ENCODE measurements around the gene ANAPC16.
"Not testable (repeated sequence)": the region's sequence is repeated elsewhere in the genome, so short reads cannot be mapped to it uniquely, and the experiment has no call there.

The ANAPC16 gene

DNA sequence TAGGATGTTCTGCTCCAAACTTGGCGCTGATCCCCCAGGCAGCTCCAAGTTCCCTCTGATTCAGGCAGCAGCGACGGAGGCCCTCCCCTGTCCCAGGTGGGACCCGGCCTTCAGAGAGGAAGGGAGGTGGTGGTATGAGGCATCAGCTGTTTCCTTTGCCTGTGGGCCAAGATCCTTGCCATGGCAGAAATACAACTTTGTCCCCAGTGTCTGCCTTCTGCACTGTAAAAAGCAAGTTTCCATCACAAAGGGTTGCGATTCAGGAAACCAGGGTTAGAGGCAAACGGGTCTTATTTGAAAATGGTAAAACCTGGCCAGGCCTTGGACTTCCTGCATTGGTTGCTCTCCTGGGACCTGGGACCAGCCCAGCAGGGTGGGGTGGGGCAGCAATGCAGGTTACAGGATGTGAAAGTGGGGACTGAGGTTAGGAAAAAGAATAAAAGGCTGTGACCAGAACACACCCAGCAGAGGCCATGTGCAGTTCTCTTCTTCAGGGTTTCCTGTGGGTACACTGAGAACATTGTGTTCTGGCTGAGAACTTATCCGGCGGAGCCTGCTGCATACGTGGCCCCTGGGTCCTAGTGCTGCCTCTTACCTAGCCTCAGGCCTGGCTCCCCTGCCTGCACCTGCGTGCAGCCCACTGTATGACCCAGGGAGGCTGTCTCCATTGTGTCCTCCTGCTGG is 32.8 kb downstream of the ANAPC16 start:
- Histone ChIP-seq H3K4me2 (ENCODE audit: low read length) (peak overlapping the region; percentile 75), H3K27me3 (ENCODE audit: control insufficient read depth, insufficient read depth, low read length) (no peaks in the 10 kb centered on the region), H3K36me3 (ENCODE audit: insufficient read depth, low read length) (no peaks in the 10 kb centered on the region), H3K9ac (ENCODE audit: low read depth, low read length) (peak overlapping the region; percentile 84), H3K4me3 (ENCODE audit: low read length) (peak overlapping the region; percentile 49), H3K4me1 (ENCODE audit: control insufficient read depth, insufficient read depth, low read length) (peaks cover 69% of the 10 kb centered on the region), H3K9me3 (replicated peaks; ENCODE audit: low read length) (no peaks in the 10 kb centered on the region)

DNA sequence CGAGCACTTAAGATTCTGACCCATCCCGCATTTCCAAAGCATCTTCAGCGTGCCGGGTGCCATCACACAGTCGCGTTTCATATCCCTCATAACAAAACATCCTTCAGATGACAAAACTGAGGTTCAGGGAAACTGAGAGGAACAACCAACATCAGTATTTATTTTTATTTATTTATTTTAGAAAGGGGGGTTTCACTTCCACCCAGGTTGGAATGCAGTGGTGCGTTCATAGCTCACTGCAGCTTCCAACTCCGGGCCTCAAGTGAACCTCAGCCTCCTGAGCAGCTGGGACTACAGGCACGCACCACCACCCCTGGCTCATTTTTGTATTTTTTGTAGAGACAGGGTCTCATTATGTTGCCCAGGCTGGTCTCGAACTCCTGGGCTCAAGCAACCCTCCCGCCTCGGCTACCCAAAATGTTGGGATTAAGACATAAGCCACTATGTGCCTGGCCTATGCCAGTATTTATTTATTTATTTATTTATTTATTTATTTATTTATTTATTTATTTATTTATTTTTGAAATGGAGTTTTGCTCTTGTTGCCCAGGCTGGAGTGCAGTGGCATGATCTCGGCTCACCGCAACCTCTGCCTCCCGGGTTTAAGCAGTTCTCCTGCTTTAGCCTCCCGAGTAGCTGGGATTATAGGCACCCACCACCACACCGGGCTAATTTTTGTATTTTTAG is 33.5 kb downstream of the ANAPC16 start:
- H3K4me3 ChIP-seq (ENCODE audit: low read length); H3K9me3 ChIP-seq (replicated peaks; ENCODE audit: low read length); H3K27me3 ChIP-seq (ENCODE audit: control insufficient read depth, insufficient read depth, low read length); H3K36me3 ChIP-seq (ENCODE audit: insufficient read depth, low read length): not testable (repeated sequence)
- Histone ChIP-seq H3K4me1 (ENCODE audit: control insufficient read depth, insufficient read depth, low read length) (peaks cover 68% of the 10 kb centered on the region), H3K9ac (ENCODE audit: low read depth, low read length) (peak overlapping the region; percentile 84), H3K4me2 (ENCODE audit: low read length) (peak overlapping the region; percentile 75)

DNA sequence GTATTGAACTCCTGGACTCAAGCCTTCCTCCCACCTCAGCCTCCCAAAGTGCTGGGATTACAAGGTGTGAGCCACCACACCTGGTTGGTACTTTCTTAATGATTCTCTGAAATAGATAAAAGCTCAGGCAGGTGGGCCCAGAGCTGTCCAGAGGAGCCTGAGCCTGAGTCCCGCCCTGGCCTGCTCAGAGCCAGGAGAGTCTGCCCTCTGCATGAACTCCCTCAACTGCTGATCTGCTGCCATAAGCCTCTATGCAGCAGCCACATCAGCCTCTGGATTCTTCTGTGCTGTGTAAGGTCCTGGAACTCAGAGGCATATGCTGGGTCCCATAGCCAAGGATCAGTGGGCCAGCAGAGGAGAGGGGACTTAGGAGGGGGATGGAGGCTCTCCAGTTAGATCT is 34.9 kb downstream of the ANAPC16 start:
- Histone ChIP-seq H3K9ac (ENCODE audit: low read depth, low read length) (peak overlapping the region; percentile 27), H3K4me2 (ENCODE audit: low read length) (no peak overlapping the region), H3K27me3 (ENCODE audit: control insufficient read depth, insufficient read depth, low read length) (no peaks in the 10 kb centered on the region), H3K4me1 (ENCODE audit: control insufficient read depth, insufficient read depth, low read length) (peaks cover 70% of the 10 kb centered on the region), H3K9me3 (replicated peaks; ENCODE audit: low read length) (no peaks in the 10 kb centered on the region), H3K4me3 (ENCODE audit: low read length) (no peak overlapping the region), H3K36me3 (ENCODE audit: insufficient read depth, low read length) (no peaks in the 10 kb centered on the region)

DNA sequence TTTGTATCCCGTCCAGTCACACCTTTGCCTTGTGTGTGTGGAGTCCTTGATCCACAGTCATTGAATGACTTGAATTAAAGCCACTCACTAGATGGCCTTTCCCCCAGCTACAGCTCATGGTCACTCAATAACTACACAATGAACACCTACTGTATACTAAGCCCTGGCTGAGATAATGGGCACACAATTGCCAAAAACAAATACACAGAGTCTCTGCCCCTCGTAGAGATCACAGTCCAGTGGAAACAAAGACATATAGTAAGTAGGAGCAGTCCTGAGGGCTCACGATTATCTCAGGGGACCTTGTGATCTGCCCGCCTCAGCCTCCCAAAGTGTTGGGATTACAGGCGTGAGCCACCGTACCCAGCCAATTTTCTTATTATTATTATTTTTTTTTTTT is 35.8 kb downstream of the ANAPC16 start:
- H3K36me3 ChIP-seq (ENCODE audit: insufficient read depth, low read length), result no peaks in the 10 kb centered on the region

DNA sequence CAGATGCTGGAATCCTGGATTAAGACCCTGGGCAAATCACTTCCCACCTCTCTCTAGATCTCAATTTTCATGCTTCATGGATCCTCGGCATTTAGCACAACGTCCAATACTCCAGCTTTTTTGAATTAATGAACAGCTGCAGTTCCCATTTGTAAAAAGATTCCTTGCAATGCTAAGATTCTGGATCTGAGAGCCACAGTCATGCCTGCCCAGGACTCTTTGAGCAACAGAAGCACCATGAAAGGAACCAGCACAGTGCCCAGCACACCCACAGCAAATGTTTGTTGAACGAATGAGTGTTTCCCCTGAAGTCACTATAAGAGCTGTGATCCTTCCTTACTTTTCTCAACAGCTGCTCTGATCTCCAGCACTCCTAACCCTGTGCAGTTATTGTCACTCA is 37.2 kb downstream of the ANAPC16 start:
- H3K4me2 ChIP-seq (ENCODE audit: low read length), result no peak overlapping the region
- no peaks in the 10 kb centered on the region for H3K36me3 ChIP-seq (ENCODE audit: insufficient read depth, low read length)
- H3K9ac ChIP-seq (ENCODE audit: low read depth, low read length), result no peak overlapping the region
- H3K27me3 ChIP-seq (ENCODE audit: control insufficient read depth, insufficient read depth, low read length), result no peaks in the 10 kb centered on the region
- H3K4me1 ChIP-seq (ENCODE audit: control insufficient read depth, insufficient read depth, low read length), result peaks cover 66% of the 10 kb centered on the region
- no peak overlapping the region for H3K4me3 ChIP-seq (ENCODE audit: low read length)
- no peaks in the 10 kb centered on the region for H3K9me3 ChIP-seq (replicated peaks; ENCODE audit: low read length)

More for the DNA sequence above, 35.8 kb downstream of the ANAPC16 start:
- Histone ChIP-seq H3K4me2 (ENCODE audit: low read length) (no peak overlapping the region), H3K4me3 (ENCODE audit: low read length) (no peak overlapping the region), H3K9me3 (replicated peaks; ENCODE audit: low read length) (no peaks in the 10 kb centered on the region), H3K9ac (ENCODE audit: low read depth, low read length) (no peak overlapping the region), H3K27me3 (ENCODE audit: control insufficient read depth, insufficient read depth, low read length) (no peaks in the 10 kb centered on the region), H3K4me1 (ENCODE audit: control insufficient read depth, insufficient read depth, low read length) (peaks cover 70% of the 10 kb centered on the region)

DNA sequence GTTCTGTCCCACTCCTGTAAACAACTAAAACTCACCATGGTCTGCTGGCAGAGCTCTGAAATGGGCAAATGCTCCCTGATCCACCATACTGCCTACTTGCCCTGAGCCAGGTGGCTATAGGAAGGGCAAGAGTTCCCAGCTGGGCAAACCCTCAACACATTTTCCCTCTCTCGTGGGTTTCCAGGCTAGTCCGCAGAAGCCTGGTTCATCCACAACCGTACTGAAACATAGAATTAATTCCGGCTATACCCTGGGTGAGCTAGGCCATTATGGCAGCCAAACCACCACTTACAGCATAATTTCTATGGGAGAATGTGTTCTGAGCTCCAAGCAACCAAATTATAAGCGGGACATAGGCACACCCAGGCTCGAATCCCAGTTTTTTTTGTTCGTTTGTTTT is 37.8 kb downstream of the ANAPC16 start:
- H3K9ac ChIP-seq (ENCODE audit: low read depth, low read length), result no peak overlapping the region
- H3K36me3 ChIP-seq (ENCODE audit: insufficient read depth, low read length), result no peaks in the 10 kb centered on the region
- no peak overlapping the region for H3K4me3 ChIP-seq (ENCODE audit: low read length)
- no peaks in the 10 kb centered on the region for H3K9me3 ChIP-seq (replicated peaks; ENCODE audit: low read length)
- no peaks in the 10 kb centered on the region for H3K27me3 ChIP-seq (ENCODE audit: control insufficient read depth, insufficient read depth, low read length)
- H3K4me2 ChIP-seq (ENCODE audit: low read length), result no peak overlapping the region
- peaks cover 60% of the 10 kb centered on the region for H3K4me1 ChIP-seq (ENCODE audit: control insufficient read depth, insufficient read depth, low read length)

DNA sequence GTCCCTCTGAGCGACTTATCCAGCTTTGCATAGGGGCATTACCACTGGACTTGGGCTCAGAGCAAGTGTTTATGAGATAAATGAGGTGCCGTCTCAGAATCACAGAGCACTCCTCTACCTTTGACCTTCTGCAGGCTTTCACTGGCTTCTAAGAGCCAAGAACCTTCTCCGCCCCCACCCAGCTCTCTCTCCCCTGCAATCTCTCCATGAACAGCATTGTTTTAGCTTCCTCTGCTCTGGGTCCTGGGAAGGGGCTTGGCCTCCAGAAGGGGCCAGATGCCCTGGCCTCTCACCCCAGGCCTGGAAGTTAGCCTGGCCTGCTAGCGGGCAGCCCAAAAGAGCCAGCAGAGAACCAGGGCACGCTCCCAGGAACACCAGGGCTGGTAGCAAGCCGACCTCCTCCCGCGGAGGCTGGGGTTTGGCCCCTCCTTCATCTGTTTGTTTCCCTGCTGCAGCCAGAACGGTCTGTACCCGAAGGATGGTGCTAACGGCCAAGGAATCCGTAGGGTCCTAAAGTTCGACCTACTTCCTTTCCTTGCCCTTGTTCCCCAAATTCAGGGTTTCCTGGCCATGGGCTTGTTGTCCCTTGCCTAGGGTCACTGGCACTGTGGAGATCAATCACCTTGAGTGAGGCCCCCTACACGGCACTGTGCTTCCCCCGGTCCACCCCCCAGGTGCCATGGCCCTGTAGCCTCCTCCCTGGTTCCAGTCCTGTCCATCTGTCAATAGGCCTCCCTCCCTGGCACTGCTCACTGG is 39.2 kb downstream of the ANAPC16 start:
- H3K36me3 ChIP-seq (ENCODE audit: insufficient read depth, low read length), result no peaks in the 10 kb centered on the region
- H3K4me1 ChIP-seq (ENCODE audit: control insufficient read depth, insufficient read depth, low read length), result peaks cover 63% of the 10 kb centered on the region
- H3K27me3 ChIP-seq (ENCODE audit: control insufficient read depth, insufficient read depth, low read length), result no peaks in the 10 kb centered on the region
- no peaks in the 10 kb centered on the region for H3K9me3 ChIP-seq (replicated peaks; ENCODE audit: low read length)
- H3K9ac ChIP-seq (ENCODE audit: low read depth, low read length), result peak overlapping the region; percentile 79
- peak overlapping the region; percentile 50 for H3K4me3 ChIP-seq (ENCODE audit: low read length)
- peak overlapping the region; percentile 77 for H3K4me2 ChIP-seq (ENCODE audit: low read length)

DNA sequence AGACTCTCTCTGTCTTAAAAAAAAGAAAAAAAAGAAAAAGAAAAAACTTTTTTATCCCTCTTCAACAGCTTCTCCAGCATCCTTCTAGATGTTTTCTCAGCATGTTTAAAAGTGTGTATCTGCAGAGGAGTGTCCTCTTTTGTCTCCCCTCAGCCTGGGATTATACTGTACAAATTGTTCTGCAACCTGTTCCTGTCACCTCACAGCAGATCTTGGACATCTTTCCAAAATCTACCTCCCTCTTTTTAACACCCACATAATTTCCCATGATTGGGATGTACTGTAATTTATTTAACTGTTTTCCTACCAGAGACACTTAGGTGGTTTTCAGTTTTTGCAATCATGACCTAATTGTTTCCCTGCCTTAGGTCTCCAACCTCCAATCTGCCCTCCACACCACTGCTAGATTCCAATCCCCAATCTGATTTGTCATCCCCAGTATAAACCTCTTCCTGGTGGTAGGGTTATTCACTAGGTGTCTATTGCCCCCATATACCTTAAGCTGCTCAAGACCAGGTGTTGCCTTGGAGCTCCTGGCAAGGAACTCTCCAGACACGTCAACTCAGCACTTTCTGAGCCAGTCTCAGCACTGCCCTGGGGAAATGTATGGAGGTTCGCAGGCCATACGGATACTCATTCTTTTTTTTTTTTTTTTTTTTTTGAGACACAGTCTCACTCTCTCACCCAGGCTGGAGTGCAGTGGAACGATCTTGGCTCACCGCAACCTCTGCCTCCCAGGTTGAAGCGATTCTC is 40.3 kb downstream of the ANAPC16 start:
- peaks cover 67% of the 10 kb centered on the region for H3K4me1 ChIP-seq (ENCODE audit: control insufficient read depth, insufficient read depth, low read length)

DNA sequence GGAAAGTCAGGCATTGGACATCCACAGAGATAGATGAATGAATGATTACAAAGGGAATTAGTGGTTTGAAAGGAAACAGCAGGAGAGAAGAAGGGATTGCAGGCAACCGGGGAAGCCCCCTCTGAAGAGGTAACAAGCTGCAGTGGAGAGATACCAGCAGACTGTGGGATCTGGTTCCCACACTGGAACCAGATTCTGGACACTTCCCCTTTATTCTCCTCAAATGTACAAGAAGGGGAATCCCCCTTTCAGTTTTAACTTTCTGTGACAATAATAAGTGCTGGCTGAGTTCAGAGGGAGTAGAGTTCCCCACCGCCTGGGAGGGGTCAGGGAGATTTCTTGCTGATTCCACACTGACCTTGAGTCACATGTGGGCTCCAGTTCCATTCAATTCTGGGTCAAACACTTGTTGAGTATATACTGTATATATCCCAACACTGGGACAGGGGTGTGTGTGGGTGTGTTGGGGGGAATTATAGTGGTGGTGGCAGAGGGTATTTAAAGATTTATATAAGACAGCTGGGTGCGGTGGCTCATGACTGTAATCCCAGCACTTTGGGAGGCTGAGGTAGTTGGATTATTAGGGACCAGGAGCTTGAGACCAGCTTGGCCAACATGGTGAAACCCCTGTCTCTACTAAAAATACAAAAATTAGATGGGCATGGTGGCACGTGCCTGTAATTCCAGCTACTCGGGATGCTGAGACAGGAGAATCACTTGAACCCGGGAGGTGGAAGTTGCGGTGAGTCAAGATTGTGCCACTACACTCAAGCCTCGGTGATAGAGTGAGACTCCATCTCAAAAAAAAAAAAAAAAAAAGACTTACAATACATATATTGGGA is 41.5 kb downstream of the ANAPC16 start:
- Histone ChIP-seq H3K9ac (ENCODE audit: low read depth, low read length) (no peak overlapping the region), H3K4me3 (ENCODE audit: low read length) (no peak overlapping the region), H3K4me2 (ENCODE audit: low read length) (no peak overlapping the region), H3K4me1 (ENCODE audit: control insufficient read depth, insufficient read depth, low read length) (peaks cover 75% of the 10 kb centered on the region), H3K27me3 (ENCODE audit: control insufficient read depth, insufficient read depth, low read length) (no peaks in the 10 kb centered on the region), H3K36me3 (ENCODE audit: insufficient read depth, low read length) (no peaks in the 10 kb centered on the region), H3K9me3 (replicated peaks; ENCODE audit: low read length) (no peaks in the 10 kb centered on the region)

More for the DNA sequence above, 40.3 kb downstream of the ANAPC16 start:
- H3K9me3 ChIP-seq (replicated peaks; ENCODE audit: low read length), result no peaks in the 10 kb centered on the region
- no peak overlapping the region for H3K4me3 ChIP-seq (ENCODE audit: low read length)
- no peak overlapping the region for H3K4me2 ChIP-seq (ENCODE audit: low read length)
- H3K9ac ChIP-seq (ENCODE audit: low read depth, low read length), result no peak overlapping the region
- H3K36me3 ChIP-seq (ENCODE audit: insufficient read depth, low read length), result no peaks in the 10 kb centered on the region
- no peaks in the 10 kb centered on the region for H3K27me3 ChIP-seq (ENCODE audit: control insufficient read depth, insufficient read depth, low read length)

DNA sequence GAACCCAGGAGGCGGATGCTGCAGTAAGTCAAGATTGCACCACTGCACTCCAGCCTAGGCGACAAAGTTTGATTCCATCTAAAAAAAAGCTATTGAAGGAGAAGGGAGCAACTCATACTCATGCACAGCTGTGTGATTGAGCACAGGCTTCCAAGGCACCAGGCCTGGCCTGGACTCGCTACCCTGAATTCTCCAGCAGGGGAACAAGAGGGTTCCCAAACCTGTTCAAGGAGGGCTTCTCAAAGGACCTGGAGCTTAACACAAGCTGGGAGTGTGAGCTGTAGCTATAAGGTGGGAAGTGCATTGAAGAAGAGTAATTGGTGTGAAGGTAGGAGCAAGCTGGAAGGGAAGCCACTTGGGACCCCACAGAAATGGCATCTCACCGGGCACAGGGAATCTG is 42.8 kb downstream of the ANAPC16 start:
- no peaks in the 10 kb centered on the region for H3K36me3 ChIP-seq (ENCODE audit: insufficient read depth, low read length)
- H3K9me3 ChIP-seq (replicated peaks; ENCODE audit: low read length), result no peaks in the 10 kb centered on the region
- no peak overlapping the region for H3K4me3 ChIP-seq (ENCODE audit: low read length)
- H3K4me1 ChIP-seq (ENCODE audit: control insufficient read depth, insufficient read depth, low read length), result peaks cover 64% of the 10 kb centered on the region
- H3K9ac ChIP-seq (ENCODE audit: low read depth, low read length), result no peak overlapping the region
- no peak overlapping the region for H3K4me2 ChIP-seq (ENCODE audit: low read length)
- no peaks in the 10 kb centered on the region for H3K27me3 ChIP-seq (ENCODE audit: control insufficient read depth, insufficient read depth, low read length)

Measured in skeletal muscle satellite cell (primary cell).